ENCODE results near the gene GLI3.
"Not testable (repeated sequence)": the region's sequence is repeated elsewhere in the genome, so short reads cannot be mapped to it uniquely, and the experiment has no call there.

DNA sequence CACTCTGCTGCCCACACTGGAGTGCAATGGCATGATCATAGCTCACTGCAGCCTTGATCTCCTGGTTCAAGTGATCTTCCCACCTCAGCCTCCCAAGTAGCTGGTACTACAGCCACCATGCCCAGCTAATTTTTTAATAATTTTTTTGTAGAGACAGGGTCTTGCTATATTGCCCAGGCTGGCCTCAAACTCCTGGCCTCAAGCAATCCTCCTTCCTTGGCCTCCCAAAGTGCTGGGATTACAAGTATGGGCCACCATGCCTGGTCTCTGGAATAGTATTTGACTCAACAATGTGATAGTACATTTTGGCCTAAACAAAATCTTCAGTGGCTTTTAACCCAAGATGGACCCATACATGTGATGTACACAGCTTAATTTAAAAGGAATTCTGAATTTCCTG, 27.9 kb downstream of the GLI3 start:
- TF ChIP-seq EZH2 (IDR thresholded peaks at IDR 0.05; ENCODE audit: insufficient read depth, poor library complexity, severe bottlenecking); EZH2phosphoT487 (IDR thresholded peaks at IDR 0.05; ENCODE audit: insufficient read depth, low read depth): not testable (repeated sequence)

Measured in GM23248 (cell line).